Suprapubic skin (tissue), 4 donors: ENCODE results near the gene PRLR. TPM values are rescaled to one million over a fixed set of nuclear protein-coding genes. Genes with fewer than 3 reads are reported as not detected.

ENCODE experiments used
- DNase-seq, 2 donors: peaks; one replicate each; pipeline ENCODE4 v3.0.0-alpha.2; 2019; ENCODE audit warnings: low spot score in 2 of 2
- H3K27ac ChIP-seq: fragments of 200-600 bp; sonication (generic); one replicate; pipeline ENCODE4 v1.5.1; 2019
- H3K27me3 ChIP-seq: fragments of 200-600 bp; sonication (generic); one replicate; pipeline ENCODE4 v1.5.1; 2019
- H3K36me3 ChIP-seq: fragments of 200-600 bp; sonication (generic); one replicate; pipeline ENCODE4 v1.5.1; 2019
- H3K4me1 ChIP-seq: fragments of 200-600 bp; sonication (generic); one replicate; pipeline ENCODE4 v1.5.1; 2019
- H3K4me3 ChIP-seq: fragments of 200-600 bp; sonication (generic); one replicate; pipeline ENCODE4 v1.5.1; 2019; ENCODE audit warnings: mild to moderate bottlenecking
- H3K9me3 ChIP-seq: fragments of 200-600 bp; sonication (generic); one replicate; pipeline ENCODE4 v1.5.1; 2019
- EP300 ChIP-seq: sonication (generic); formaldehyde crosslinking; IDR thresholded peaks from one replicate; pipeline ENCODE4 v1.6.1; 2017; ENCODE audit warnings: antibody characterized with exemption
- POLR2A ChIP-seq, 2 donors: fragments of 450-650 bp; IDR thresholded peaks; one replicate each; pipeline ENCODE4 v1.6.1; 2017; ENCODE audit warnings: antibody characterized with exemption in 2 of 2, mild to moderate bottlenecking in 2 of 2, moderate library complexity in 2 of 2
- POLR2AphosphoS5 ChIP-seq, 3 donors: sonication (generic); formaldehyde crosslinking; IDR thresholded peaks; one replicate each; pipeline ENCODE4 v1.6.1; 2017; ENCODE audit warnings: antibody characterized with exemption in 3 of 3
- WGBS: methylation state at CpG from one replicate; pipeline ENCODE4 v1.1.5; 2018; 5-methylcytosine and 5-hydroxymethylcytosine counted together
- total RNA-seq, 4 donors: library from RNA; depleted of rRNA; stranded (reverse); fragments of >200 nt; gene quantifications; one replicate each; pipeline ENCODE4 v1.1.0, GENCODE V29; 2016
- TF ChIP-seq, protein P1 (sequence below), 2 donors: fragments of 200-600 bp in 1 of 2; fragments of 450-650 bp in 1 of 2; sonication (generic) in 1 of 2; IDR thresholded peaks; one replicate each; pipeline ENCODE4 v1.5.1; 2016 to 2019; ENCODE audit warnings: antibody characterized with exemption in 2 of 2, mild to moderate bottlenecking in 1 of 2, moderate library complexity in 1 of 2

PRLR gene
- total RNA-seq, 4 donors from 2014 or later: 8.0 to 18.7 (median 17.6) TPM

DNA sequence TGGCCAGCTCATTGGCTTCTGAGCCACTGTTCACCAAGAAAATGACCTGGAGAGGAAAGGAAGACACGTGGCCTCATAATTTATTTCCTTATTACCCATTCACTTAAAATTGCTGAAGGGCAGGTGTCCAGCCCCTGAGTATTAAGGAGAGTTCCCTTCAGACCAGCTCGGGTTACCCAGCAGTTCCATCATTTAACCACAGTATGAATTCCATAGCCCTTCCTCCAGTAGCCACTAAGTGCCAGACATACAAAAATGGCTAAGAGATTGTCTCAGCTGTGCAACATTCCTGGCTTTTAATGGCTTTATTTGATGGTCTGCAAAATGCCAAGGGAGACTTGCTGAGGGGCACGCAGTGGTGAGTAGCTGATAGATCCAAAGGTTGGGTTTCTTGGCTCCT, 195.0 kb downstream of the PRLR start:
- Histone ChIP-seq H3K27ac (no peak overlapping the region), H3K36me3 (no peaks in the 10 kb centered on the region), H3K9me3 (no peaks in the 10 kb centered on the region), H3K4me1 (peaks cover 3% of the 10 kb centered on the region), H3K4me3 (no peak overlapping the region), H3K27me3 (no peaks in the 10 kb centered on the region)
- 64% methylated on average over 3 of the region's 3 CpGs for WGBS
- no peak for TF ChIP-seq EP300
- TF ChIP-seq POLR2AphosphoS5 (IDR thresholded peaks at IDR 0.05): no peak
- TF ChIP-seq, protein P1, sequence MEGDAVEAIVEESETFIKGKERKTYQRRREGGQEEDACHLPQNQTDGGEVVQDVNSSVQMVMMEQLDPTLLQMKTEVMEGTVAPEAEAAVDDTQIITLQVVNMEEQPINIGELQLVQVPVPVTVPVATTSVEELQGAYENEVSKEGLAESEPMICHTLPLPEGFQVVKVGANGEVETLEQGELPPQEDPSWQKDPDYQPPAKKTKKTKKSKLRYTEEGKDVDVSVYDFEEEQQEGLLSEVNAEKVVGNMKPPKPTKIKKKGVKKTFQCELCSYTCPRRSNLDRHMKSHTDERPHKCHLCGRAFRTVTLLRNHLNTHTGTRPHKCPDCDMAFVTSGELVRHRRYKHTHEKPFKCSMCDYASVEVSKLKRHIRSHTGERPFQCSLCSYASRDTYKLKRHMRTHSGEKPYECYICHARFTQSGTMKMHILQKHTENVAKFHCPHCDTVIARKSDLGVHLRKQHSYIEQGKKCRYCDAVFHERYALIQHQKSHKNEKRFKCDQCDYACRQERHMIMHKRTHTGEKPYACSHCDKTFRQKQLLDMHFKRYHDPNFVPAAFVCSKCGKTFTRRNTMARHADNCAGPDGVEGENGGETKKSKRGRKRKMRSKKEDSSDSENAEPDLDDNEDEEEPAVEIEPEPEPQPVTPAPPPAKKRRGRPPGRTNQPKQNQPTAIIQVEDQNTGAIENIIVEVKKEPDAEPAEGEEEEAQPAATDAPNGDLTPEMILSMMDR (IDR thresholded peaks at IDR 0.05): no peak
- TF ChIP-seq POLR2A (IDR thresholded peaks at IDR 0.05): no peak
- DNase-seq: no peak

DNA sequence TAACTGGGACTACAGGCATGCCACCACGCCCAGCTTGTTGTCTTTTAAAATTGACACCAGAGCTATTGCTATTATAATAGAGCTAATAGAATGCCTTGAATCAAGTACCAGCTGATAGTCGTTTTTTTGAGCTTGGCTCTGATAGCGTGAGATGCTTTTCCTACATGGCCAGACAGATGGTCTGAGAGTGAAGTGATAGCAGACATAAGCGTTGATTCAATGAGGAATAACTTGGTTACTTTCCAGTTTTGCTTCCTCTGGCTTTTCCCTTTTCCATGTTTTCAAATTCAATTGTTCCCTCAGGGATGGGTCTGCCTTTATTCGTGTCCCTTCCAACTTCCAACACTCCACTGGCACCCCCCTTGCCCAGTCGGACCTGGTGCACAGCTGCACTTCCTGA, 197.9 kb downstream of the PRLR start:
- Histone ChIP-seq H3K27ac (no peak overlapping the region), H3K4me3 (no peak overlapping the region), H3K9me3 (no peaks in the 10 kb centered on the region), H3K4me1 (peaks cover 3% of the 10 kb centered on the region), H3K27me3 (no peaks in the 10 kb centered on the region), H3K36me3 (no peaks in the 10 kb centered on the region)
- 48% methylated on average over 6 of the region's 6 CpGs for WGBS
- TF ChIP-seq, protein P1 (IDR thresholded peaks at IDR 0.05): no peak
- TF ChIP-seq EP300 (no peak), POLR2A (IDR thresholded peaks at IDR 0.05) (no peak), POLR2AphosphoS5 (IDR thresholded peaks at IDR 0.05) (no peak)
- DNase-seq: no peak

DNA sequence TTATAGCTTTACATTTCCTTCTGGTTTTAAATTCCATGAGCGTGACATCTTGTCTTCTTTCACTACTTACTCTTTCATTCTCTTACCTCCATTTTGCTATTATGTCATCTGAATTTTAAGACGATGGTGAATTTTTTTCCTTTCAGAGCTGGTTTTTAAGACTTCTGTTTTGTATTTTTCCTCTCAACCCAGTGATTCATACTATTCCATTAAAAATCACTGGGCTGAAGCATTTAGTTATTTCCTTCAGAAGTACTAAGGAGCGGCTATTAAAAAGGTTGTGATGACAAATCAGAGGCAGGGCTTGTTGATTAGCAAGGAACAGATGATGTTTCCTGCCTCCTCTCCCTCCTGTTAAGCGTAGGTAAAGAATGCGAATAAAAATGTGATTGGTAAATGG, 199.0 kb downstream of the PRLR start:
- TF ChIP-seq POLR2AphosphoS5 (IDR thresholded peaks at IDR 0.05) (no peak), EP300 (no peak), POLR2A (IDR thresholded peaks at IDR 0.05) (no peak)
- TF ChIP-seq, protein P1 (IDR thresholded peaks at IDR 0.05): no peak
- H3K36me3 ChIP-seq: no peaks in the 10 kb centered on the region
- H3K4me1 ChIP-seq: no peaks in the 10 kb centered on the region
- no peak for DNase-seq
- no peak overlapping the region for H3K4me3 ChIP-seq
- WGBS: 59% methylated on average over 5 of the region's 5 CpGs
- no peak overlapping the region for H3K27ac ChIP-seq
- H3K27me3 ChIP-seq: no peaks in the 10 kb centered on the region
- H3K9me3 ChIP-seq: no peaks in the 10 kb centered on the region

DNA sequence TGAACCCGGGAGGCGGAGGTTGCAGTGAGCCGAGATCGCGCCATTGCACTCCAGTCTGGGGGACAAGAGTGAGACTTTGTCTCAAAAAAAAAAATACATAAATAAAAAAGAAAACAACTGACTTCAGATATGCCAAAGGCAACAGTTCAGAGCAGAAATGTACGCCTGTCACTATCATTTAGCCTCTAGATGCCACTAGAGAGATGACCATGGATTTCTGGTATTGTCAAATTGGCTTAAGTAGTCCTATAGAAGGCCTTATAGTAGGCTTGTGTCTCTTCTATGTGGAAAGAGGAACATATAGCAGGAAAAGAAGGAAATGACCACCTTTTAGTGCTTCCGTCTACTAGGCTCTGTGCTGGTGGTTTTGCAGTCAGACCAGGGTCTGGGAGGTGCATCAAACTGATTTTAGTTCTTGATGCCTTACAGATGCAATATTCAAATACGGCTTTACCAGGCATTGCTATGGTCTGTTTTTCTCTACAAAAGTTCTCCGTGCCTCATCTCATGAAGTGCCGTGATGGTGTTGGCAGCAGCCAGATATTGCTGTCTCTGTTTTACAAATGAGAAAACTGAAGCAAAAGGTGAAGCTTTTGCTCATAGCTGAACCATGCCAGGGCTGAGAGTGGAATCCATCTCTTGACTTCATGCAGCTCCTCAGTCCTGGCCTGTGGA, 199.7 kb downstream of the PRLR start:
- TF ChIP-seq EP300 (no peak), POLR2A (IDR thresholded peaks at IDR 0.05) (no peak), POLR2AphosphoS5 (IDR thresholded peaks at IDR 0.05) (no peak)
- TF ChIP-seq, protein P1 (IDR thresholded peaks at IDR 0.05): no peak
- H3K27me3 ChIP-seq: no peaks in the 10 kb centered on the region
- WGBS: 86% methylated on average over 10 of the region's 10 CpGs
- no peaks in the 10 kb centered on the region for H3K36me3 ChIP-seq
- no peak for DNase-seq
- no peaks in the 10 kb centered on the region for H3K4me1 ChIP-seq
- no peak overlapping the region for H3K4me3 ChIP-seq
- H3K9me3 ChIP-seq: no peaks in the 10 kb centered on the region
- no peak overlapping the region for H3K27ac ChIP-seq

DNA sequence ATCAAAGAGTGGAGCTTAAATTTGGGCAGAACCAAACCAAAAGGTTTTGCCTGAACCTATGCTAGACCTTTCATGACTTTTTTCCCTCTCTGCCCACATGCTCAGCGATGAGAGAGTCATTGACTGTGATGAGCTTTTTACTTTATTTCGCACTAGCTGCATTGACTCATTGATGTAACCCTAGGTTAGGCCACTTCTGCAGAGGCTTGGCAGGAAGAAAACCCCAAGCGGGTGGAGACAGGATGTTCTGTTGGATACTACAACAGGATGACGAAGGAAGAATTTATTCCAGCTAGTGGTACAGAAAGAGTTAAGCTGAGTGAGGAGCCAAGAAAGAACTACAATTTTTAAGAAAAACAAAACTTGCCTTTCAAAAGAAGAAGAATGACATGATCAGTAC, 201.0 kb downstream of the PRLR start:
- no peaks in the 10 kb centered on the region for H3K36me3 ChIP-seq
- TF ChIP-seq POLR2A (IDR thresholded peaks at IDR 0.05) (no peak), POLR2AphosphoS5 (IDR thresholded peaks at IDR 0.05) (no peak), EP300 (no peak)
- TF ChIP-seq, protein P1 (IDR thresholded peaks at IDR 0.05): no peak
- H3K4me1 ChIP-seq: no peaks in the 10 kb centered on the region
- no peaks in the 10 kb centered on the region for H3K27me3 ChIP-seq
- H3K4me3 ChIP-seq: no peak overlapping the region
- H3K9me3 ChIP-seq: no peaks in the 10 kb centered on the region
- DNase-seq: no peak
- WGBS: 89% methylated on average over 4 of the region's 4 CpGs
- H3K27ac ChIP-seq: no peak overlapping the region
